Measurements from ENCODE around the gene CDK19. TPM values are rescaled to one million over a fixed set of nuclear protein-coding genes. Genes with fewer than 3 reads are reported as not detected.
"Not testable (repeated sequence)": the region's sequence is repeated elsewhere in the genome, so short reads cannot be mapped to it uniquely, and the experiment has no call there.

Gene CDK19
- total RNA-seq, 1 experiment from 2014 or later: 11.7 TPM

DNA sequence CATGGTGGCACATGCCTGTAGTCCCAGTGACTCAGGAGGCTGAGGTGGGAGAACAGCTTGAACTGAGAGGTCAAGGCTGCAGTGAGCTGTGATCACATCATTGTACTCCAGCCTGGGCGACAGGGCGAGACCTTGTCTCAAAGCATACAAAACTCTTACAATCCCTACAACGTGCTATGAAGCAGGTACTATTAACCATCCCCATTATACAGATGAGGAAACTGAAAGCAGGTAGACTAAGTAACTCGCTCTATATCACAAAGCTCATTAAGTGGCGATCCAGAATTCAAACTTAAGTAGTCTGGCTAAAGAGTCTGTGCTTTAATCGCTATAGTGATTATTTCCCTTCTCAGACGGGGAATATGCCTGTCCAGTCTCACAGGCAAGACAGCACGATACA is 54.7 kb downstream of the CDK19 start:
- no peak overlapping the region for H3K27ac Mint-ChIP-seq
- POLR2A ChIA-PET: interaction anchor here (1.0 kb wide), 1 partner anchor 55 kb away, joined by 3 read pairs; the partner anchor contains the start of gene CDK19
- no peaks in the 10 kb centered on the region for H3K4me1 Mint-ChIP-seq
- ATAC-seq: no peak
- no peaks in the 10 kb centered on the region for H3K27me3 Mint-ChIP-seq (ENCODE audit: low read depth)
- TF ChIP-seq, protein P1, sequence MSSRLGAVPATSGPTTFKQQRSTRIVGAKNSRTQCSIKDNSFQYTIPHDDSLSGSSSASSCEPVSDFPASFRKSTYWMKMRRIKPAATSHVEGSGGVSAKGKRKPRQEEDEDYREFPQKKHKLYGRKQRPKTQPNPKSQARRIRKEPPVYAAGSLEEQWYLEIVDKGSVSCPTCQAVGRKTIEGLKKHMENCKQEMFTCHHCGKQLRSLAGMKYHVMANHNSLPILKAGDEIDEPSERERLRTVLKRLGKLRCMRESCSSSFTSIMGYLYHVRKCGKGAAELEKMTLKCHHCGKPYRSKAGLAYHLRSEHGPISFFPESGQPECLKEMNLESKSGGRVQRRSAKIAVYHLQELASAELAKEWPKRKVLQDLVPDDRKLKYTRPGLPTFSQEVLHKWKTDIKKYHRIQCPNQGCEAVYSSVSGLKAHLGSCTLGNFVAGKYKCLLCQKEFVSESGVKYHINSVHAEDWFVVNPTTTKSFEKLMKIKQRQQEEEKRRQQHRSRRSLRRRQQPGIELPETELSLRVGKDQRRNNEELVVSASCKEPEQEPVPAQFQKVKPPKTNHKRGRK (CRISPR knock-in tag; IDR thresholded peaks at IDR 0.05; ENCODE audit: borderline replicate concordance): no peak
- TF ChIP-seq, protein P2, sequence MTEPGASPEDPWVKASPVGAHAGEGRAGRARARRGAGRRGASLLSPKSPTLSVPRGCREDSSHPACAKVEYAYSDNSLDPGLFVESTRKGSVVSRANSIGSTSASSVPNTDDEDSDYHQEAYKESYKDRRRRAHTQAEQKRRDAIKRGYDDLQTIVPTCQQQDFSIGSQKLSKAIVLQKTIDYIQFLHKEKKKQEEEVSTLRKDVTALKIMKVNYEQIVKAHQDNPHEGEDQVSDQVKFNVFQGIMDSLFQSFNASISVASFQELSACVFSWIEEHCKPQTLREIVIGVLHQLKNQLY (CRISPR knock-in tag; IDR thresholded peaks at IDR 0.05): no peak
- TF ChIP-seq NR2C2 (CRISPR knock-in tag; IDR thresholded peaks at IDR 0.05) (no peak), NR1H2 (CRISPR knock-in tag; IDR thresholded peaks at IDR 0.05) (no peak), ZNF219 (CRISPR knock-in tag; IDR thresholded peaks at IDR 0.05; ENCODE audit: borderline replicate concordance) (no peak), NFYB (CRISPR knock-in tag; conservative IDR thresholded peaks at IDR 0.05; ENCODE audit: low read depth) (no peak), ZNF317 (CRISPR knock-in tag; IDR thresholded peaks at IDR 0.05; ENCODE audit: borderline replicate concordance, low read depth) (no peak), ZNF416 (CRISPR knock-in tag; IDR thresholded peaks at IDR 0.05) (no peak), GABPB1 (CRISPR knock-in tag; IDR thresholded peaks at IDR 0.05) (no peak)
- TF ChIP-seq, protein P3, sequence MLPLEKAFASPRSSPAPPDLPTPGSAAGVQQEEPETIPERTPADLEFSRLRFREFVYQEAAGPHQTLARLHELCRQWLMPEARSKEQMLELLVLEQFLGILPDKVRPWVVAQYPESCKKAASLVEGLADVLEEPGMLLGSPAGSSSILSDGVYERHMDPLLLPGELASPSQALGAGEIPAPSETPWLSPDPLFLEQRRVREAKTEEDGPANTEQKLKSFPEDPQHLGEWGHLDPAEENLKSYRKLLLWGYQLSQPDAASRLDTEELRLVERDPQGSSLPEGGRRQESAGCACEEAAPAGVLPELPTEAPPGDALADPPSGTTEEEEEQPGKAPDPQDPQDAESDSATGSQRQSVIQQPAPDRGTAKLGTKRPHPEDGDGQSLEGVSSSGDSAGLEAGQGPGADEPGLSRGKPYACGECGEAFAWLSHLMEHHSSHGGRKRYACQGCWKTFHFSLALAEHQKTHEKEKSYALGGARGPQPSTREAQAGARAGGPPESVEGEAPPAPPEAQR (CRISPR knock-in tag; IDR thresholded peaks at IDR 0.05): no peak
- TF ChIP-seq, protein P4, sequence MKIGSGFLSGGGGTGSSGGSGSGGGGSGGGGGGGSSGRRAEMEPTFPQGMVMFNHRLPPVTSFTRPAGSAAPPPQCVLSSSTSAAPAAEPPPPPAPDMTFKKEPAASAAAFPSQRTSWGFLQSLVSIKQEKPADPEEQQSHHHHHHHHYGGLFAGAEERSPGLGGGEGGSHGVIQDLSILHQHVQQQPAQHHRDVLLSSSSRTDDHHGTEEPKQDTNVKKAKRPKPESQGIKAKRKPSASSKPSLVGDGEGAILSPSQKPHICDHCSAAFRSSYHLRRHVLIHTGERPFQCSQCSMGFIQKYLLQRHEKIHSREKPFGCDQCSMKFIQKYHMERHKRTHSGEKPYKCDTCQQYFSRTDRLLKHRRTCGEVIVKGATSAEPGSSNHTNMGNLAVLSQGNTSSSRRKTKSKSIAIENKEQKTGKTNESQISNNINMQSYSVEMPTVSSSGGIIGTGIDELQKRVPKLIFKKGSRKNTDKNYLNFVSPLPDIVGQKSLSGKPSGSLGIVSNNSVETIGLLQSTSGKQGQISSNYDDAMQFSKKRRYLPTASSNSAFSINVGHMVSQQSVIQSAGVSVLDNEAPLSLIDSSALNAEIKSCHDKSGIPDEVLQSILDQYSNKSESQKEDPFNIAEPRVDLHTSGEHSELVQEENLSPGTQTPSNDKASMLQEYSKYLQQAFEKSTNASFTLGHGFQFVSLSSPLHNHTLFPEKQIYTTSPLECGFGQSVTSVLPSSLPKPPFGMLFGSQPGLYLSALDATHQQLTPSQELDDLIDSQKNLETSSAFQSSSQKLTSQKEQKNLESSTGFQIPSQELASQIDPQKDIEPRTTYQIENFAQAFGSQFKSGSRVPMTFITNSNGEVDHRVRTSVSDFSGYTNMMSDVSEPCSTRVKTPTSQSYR (CRISPR knock-in tag; IDR thresholded peaks at IDR 0.05): no peak
- no peaks in the 10 kb centered on the region for H3K9me3 Mint-ChIP-seq
- H3K4me3 Mint-ChIP-seq: no peak overlapping the region
- DNase-seq (ENCODE audit: low spot score): no peak
- no peaks in the 10 kb centered on the region for H3K36me3 Mint-ChIP-seq
- CTCF ChIA-PET: no interaction called here

DNA sequence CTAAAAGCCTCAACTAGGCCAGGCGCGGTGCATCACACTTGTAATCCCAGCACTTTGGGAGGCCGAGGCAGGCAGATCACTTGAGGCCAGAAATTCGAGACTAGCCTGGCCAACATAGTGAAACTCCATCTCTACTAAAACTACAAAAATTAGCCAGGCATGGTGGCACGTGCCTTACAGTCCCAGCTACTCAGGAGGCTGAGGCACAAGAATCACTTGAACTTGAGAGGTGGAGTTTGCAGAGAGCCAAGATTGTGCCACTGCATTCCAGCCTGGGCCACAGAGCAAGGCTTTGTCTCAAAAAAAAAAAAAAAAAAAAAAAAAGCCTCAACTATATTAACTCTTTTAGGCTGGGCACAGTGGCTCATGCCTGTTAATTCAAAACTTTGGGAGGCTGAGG is 55.2 kb downstream of the CDK19 start:
- H3K4me3 Mint-ChIP-seq; H3K9me3 Mint-ChIP-seq; ATAC-seq; H3K4me1 Mint-ChIP-seq; H3K27ac Mint-ChIP-seq; CTCF ChIA-PET; DNase-seq (ENCODE audit: low spot score); H3K27me3 Mint-ChIP-seq (ENCODE audit: low read depth); H3K36me3 Mint-ChIP-seq: not testable (repeated sequence)
- POLR2A ChIA-PET: interaction anchor here (1.0 kb wide), 1 partner anchor 55 kb away, joined by 3 read pairs; the partner anchor contains the start of gene CDK19

DNA sequence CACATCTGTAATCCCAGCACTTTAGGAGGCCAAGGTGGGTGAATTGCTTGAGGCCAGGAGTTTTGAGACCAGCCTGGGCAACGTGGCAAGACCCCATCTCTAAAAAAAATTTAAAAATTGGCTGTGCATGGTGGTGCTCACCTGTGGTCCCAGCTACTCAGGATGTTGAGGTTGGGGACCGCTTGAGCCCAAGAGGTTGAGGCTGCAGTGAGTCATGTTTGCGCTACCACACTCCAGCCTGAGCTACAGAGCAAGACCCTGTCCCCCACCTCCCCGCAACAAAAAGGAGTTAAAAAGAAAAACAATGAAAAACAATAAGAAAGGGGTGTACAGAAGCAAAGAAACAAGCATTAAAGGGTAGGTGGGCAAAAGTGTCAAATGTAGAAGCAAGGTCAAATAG is 57.3 kb downstream of the CDK19 start:
- H3K27me3 Mint-ChIP-seq (ENCODE audit: low read depth): no peaks in the 10 kb centered on the region
- no peak for ATAC-seq
- no peak overlapping the region for H3K4me3 Mint-ChIP-seq
- no peaks in the 10 kb centered on the region for H3K36me3 Mint-ChIP-seq
- TF ChIP-seq, protein P5, sequence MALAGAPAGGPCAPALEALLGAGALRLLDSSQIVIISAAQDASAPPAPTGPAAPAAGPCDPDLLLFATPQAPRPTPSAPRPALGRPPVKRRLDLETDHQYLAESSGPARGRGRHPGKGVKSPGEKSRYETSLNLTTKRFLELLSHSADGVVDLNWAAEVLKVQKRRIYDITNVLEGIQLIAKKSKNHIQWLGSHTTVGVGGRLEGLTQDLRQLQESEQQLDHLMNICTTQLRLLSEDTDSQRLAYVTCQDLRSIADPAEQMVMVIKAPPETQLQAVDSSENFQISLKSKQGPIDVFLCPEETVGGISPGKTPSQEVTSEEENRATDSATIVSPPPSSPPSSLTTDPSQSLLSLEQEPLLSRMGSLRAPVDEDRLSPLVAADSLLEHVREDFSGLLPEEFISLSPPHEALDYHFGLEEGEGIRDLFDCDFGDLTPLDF (CRISPR knock-in tag; IDR thresholded peaks at IDR 0.05): no peak
- TF ChIP-seq NFYB (CRISPR knock-in tag; conservative IDR thresholded peaks at IDR 0.05; ENCODE audit: low read depth) (no peak), ZNF263 (CRISPR knock-in tag; IDR thresholded peaks at IDR 0.05; ENCODE audit: low read depth) (no peak), SP1 (CRISPR knock-in tag; conservative IDR thresholded peaks at IDR 0.05) (no peak)
- TF ChIP-seq, protein P6, sequence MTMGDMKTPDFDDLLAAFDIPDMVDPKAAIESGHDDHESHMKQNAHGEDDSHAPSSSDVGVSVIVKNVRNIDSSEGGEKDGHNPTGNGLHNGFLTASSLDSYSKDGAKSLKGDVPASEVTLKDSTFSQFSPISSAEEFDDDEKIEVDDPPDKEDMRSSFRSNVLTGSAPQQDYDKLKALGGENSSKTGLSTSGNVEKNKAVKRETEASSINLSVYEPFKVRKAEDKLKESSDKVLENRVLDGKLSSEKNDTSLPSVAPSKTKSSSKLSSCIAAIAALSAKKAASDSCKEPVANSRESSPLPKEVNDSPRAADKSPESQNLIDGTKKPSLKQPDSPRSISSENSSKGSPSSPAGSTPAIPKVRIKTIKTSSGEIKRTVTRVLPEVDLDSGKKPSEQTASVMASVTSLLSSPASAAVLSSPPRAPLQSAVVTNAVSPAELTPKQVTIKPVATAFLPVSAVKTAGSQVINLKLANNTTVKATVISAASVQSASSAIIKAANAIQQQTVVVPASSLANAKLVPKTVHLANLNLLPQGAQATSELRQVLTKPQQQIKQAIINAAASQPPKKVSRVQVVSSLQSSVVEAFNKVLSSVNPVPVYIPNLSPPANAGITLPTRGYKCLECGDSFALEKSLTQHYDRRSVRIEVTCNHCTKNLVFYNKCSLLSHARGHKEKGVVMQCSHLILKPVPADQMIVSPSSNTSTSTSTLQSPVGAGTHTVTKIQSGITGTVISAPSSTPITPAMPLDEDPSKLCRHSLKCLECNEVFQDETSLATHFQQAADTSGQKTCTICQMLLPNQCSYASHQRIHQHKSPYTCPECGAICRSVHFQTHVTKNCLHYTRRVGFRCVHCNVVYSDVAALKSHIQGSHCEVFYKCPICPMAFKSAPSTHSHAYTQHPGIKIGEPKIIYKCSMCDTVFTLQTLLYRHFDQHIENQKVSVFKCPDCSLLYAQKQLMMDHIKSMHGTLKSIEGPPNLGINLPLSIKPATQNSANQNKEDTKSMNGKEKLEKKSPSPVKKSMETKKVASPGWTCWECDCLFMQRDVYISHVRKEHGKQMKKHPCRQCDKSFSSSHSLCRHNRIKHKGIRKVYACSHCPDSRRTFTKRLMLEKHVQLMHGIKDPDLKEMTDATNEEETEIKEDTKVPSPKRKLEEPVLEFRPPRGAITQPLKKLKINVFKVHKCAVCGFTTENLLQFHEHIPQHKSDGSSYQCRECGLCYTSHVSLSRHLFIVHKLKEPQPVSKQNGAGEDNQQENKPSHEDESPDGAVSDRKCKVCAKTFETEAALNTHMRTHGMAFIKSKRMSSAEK (CRISPR knock-in tag; IDR thresholded peaks at IDR 0.05; ENCODE audit: borderline replicate concordance): no peak
- TF ChIP-seq, protein P7, sequence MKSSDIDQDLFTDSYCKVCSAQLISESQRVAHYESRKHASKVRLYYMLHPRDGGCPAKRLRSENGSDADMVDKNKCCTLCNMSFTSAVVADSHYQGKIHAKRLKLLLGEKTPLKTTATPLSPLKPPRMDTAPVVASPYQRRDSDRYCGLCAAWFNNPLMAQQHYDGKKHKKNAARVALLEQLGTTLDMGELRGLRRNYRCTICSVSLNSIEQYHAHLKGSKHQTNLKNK (CRISPR knock-in tag; IDR thresholded peaks at IDR 0.05): no peak
- DNase-seq (ENCODE audit: low spot score): no peak
- H3K9me3 Mint-ChIP-seq: no peaks in the 10 kb centered on the region
- no peaks in the 10 kb centered on the region for H3K4me1 Mint-ChIP-seq
- no peak overlapping the region for H3K27ac Mint-ChIP-seq
- POLR2A ChIA-PET: no interaction called here
- CTCF ChIA-PET: no interaction called here

Measured in WTC11 (cell line).